ENCODE measurements around the gene SLC45A3.

DNA sequence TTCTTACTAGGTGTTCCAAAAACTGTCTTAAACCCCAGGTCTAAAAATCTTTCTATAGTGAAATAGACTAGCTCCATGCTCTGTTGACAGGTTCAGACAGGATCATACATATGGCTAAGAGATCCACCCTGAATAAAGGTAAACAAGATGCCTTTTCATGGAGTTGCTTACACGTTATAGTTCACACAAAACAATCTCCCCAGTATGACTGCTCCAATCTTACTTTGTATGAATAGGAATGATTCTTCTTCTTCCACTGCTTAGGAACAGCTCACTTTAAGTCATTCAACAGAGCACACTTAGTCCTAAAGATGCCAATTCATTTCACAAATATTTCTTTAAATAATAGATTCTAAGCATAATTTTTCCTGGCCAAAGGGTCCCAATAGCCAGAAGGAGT, 64.5 kb downstream of the SLC45A3 start:
- TF ChIP-seq, protein P1, sequence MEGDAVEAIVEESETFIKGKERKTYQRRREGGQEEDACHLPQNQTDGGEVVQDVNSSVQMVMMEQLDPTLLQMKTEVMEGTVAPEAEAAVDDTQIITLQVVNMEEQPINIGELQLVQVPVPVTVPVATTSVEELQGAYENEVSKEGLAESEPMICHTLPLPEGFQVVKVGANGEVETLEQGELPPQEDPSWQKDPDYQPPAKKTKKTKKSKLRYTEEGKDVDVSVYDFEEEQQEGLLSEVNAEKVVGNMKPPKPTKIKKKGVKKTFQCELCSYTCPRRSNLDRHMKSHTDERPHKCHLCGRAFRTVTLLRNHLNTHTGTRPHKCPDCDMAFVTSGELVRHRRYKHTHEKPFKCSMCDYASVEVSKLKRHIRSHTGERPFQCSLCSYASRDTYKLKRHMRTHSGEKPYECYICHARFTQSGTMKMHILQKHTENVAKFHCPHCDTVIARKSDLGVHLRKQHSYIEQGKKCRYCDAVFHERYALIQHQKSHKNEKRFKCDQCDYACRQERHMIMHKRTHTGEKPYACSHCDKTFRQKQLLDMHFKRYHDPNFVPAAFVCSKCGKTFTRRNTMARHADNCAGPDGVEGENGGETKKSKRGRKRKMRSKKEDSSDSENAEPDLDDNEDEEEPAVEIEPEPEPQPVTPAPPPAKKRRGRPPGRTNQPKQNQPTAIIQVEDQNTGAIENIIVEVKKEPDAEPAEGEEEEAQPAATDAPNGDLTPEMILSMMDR (tag by site-specific recombination; IDR thresholded peaks at IDR 0.05), result no peak
- no peak for TF ChIP-seq ZNF23 (tag by site-specific recombination; IDR thresholded peaks at IDR 0.05; ENCODE audit: borderline replicate concordance)
- no peak for TF ChIP-seq ZNF548 (tag by site-specific recombination; IDR thresholded peaks at IDR 0.05)
- no peak for TF ChIP-seq ZNF624 (tag by site-specific recombination; IDR thresholded peaks at IDR 0.05)
- no peak for TF ChIP-seq KLF16 (tag by site-specific recombination; IDR thresholded peaks at IDR 0.05)
- TF ChIP-seq, protein P2, sequence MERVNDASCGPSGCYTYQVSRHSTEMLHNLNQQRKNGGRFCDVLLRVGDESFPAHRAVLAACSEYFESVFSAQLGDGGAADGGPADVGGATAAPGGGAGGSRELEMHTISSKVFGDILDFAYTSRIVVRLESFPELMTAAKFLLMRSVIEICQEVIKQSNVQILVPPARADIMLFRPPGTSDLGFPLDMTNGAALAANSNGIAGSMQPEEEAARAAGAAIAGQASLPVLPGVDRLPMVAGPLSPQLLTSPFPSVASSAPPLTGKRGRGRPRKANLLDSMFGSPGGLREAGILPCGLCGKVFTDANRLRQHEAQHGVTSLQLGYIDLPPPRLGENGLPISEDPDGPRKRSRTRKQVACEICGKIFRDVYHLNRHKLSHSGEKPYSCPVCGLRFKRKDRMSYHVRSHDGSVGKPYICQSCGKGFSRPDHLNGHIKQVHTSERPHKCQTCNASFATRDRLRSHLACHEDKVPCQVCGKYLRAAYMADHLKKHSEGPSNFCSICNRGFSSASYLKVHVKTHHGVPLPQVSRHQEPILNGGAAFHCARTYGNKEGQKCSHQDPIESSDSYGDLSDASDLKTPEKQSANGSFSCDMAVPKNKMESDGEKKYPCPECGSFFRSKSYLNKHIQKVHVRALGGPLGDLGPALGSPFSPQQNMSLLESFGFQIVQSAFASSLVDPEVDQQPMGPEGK (tag by site-specific recombination; IDR thresholded peaks at IDR 0.05), result no peak
- TF ChIP-seq, protein P3, sequence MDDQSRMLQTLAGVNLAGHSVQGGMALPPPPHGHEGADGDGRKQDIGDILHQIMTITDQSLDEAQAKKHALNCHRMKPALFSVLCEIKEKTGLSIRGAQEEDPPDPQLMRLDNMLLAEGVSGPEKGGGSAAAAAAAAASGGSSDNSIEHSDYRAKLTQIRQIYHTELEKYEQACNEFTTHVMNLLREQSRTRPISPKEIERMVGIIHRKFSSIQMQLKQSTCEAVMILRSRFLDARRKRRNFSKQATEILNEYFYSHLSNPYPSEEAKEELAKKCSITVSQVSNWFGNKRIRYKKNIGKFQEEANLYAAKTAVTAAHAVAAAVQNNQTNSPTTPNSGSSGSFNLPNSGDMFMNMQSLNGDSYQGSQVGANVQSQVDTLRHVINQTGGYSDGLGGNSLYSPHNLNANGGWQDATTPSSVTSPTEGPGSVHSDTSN (CRISPR knock-in tag; IDR thresholded peaks at IDR 0.05), result no peak
- TF ChIP-seq ZNF121 (tag by site-specific recombination; IDR thresholded peaks at IDR 0.05), result no peak
- TF ChIP-seq HOXD13 (CRISPR knock-in tag; IDR thresholded peaks at IDR 0.05; ENCODE audit: borderline replicate concordance), result no peak
- no peak for TF ChIP-seq ZXDB (tag by site-specific recombination; IDR thresholded peaks at IDR 0.05)
- TF ChIP-seq ZBTB20 (tag by site-specific recombination; IDR thresholded peaks at IDR 0.05), result no peak
